HG03066 (cell line): ENCODE data around the gene QPRT.
"Not testable (repeated sequence)": the region's sequence is repeated elsewhere in the genome, so short reads cannot be mapped to it uniquely, and the experiment has no call there.

Experiments
- ATAC-seq: cut with Tn5 transposase; IDR thresholded peaks from one replicate; pipeline ENCODE4 v1.9.1; 2021; ENCODE audit warnings: low read depth; ENCODE audit not compliant: unreplicated experiment

Gene QPRT

DNA sequence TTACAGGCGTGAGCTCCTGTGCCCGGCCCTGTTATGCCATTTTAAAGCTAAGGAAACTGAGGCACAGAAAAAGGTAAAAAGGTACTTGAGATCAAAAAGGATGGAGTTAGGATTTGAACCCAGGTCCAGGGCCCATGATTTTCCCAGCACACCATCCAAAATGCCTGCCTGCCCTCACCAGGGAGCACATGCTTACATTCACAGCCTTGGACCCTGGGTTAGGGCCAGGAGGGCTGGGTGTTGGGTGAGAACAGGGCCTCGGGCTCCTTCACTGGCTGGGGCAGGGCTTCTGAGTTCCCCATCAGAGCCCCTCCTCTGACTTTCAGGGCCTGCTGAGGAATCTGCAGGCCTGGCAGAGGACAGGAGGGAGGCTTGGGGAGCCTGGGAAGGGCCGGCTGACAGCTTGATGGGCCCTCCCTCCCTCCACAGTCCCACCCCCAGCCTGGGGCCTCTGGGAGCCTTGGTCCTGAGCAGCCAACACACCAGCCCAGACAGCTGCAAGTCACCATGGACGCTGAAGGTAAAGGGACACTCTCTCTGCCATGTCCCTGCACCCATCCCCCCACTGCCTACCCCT, at the start of gene QPRT:
TSS of gene QPRT (plus strand) at position 490 of the 577 bp plus-strand sequence. CDS start at position 508, 18 bp downstream.
- ATAC-seq, result no peak

DNA sequence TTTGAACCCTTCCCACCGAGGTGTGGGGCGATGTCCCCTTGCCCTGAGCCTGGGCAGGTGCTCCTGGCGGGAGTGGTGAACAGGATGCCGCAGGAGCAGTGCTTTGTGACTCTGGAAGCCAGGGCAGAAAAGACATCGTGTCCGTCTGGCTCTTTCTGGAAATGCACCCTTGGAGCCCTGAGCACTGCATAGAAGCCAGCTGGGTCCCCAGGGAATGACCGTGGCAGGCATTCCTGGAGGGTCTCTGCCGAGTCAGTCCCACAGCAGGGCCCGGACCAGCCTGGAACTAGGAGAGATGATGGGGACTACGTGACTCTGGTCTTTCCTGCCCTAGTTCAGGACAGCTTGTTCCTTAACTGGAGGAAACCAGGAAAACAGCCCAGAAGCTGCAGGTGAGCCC, 49.7 kb upstream of the QPRT start:
- not testable (repeated sequence) for ATAC-seq

DNA sequence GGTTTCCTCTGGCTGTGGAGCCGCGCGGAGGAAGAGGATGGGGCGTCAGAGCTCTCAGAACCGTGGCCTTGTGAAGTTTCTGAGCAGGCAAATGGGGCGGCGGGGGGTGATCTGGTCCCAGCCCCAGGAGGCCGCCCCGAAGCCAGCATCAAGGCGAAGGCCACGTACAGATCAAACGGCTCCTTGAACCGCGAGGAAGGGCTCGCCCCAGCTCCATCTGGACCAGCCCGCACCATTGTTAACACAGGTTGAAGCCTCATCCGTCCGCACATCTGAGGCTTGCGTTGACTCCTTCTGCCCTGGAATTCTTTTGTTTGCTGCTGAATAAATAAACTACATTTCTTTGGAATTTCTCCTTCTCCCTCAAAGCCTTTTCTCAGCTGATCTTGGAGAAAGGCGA, 47.3 kb upstream of the QPRT start:
- ATAC-seq, result not testable (repeated sequence)

DNA sequence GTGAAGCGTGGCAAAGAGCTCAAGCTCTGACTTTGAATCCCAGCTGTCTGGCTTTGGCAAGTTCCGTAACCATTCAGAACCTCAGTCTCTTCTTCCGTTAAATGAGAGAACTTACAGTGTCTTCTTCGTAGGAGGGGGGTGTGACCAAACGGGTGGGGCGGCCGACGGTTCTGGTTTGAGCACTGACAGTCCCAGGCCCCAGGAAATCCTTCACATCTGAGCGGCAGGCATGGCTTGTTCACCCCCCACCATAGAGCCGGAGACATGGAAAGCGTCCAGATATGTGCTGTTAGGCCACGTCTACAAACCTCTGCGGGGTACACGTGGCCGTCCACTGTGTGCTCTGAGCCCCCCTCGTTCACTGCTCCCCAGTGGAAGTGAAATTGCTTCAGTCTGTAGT, 43.1 kb upstream of the QPRT start:
- not testable (repeated sequence) for ATAC-seq

DNA sequence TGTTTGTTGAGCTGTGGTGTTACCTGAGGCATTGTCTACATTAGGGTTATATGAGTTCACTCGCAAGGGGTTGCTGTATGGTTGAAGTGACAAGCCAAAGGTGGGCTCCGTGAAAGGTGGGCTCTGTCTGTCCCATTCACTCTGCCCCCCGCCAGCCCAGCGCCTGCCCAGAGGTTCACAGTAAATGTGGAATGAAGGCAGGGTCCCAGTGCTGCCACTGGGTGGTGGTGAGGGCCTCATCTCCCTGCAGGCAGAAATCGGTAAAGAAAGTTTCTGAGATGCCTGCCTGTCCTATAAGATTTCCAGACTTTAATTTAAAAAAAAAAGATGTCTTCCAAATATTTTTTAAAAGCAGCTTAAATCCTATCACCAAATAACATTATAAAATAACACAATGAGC, 42.6 kb upstream of the QPRT start:
- not testable (repeated sequence) for ATAC-seq

DNA sequence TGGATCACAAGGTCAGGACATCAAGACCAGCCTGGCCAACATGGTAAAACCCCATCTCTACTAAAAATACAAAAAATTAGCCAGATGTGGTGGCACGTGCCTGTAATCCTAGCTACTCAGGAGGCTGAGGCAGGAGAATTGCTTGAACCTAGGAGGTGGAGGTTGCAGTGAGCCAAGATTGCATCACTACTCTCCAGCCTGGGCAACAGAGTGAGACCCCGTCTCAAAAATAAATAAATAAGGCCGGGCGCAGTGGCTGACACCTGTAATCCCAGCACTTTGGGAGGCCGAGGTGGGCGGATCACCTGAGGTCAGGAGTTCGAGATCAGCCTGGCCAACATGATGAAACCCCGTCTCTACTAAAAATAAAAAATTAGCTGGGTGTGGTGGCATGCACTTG, 40.2 kb upstream of the QPRT start:
- ATAC-seq, result not testable (repeated sequence)

DNA sequence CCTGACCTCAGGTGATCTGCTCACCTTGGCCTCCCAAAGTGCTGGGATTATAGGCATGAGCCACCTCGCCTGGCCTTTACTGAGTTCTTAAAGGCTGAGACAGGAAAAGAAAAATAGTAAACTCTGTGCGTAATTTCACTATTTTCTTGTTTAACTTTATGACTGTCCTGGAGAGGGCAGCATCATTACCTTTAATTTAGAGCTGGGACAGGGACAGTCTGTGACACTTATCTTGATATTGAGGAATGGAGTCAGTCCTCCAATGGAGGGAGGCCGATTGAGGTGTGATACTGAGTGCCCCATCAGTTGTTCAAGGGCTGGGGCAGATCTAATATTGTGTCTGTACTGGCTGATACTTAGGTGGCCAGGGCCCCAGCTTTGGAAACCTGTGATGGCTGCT, 37.4 kb upstream of the QPRT start:
- ATAC-seq, result no peak

DNA sequence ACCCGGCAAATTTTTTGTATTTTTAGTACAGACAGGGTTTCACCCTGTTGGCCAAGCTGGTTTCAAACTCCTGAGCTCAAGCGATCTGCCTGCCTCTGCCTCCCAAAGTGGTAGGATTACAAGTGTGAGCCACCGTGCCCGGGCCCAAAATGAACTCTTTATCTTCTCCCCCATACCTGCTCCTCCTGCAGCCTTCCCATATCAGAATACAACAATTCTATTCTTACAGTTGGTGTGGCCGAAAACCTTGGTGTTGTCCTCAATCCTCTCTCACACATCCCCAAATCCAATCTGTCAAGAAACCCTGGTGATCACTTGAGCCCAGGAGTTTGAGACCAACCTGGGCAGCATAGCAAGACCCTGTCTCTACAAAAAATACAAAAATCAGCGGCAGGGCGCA, 35.4 kb upstream of the QPRT start:
- no peak for ATAC-seq

DNA sequence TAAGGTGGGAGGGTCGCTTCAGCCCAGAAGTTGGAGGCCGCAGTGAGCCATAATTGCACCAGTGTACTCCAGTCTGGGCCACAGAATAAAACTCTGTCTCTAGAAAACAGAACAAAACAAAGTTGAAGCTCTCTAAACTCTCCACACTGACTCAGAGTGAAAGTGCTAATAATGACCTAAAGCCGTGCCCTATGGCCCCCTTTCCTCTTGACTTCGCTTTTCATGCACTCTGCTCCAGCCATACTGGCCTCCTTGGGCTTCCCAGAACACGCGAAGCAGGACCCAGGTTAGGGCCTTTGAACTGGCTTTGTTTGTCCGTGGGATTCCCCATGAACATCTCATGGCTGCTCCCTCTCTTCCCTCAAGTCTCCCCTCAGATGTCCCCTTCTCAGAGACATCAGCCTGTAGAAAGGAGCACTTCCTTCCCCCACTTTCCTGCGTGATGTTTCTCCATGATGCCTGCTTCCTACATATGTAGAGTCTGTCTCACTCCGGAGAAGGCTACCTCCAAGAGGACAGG, 34.6 kb upstream of the QPRT start:
- peak; percentile 59 for ATAC-seq

DNA sequence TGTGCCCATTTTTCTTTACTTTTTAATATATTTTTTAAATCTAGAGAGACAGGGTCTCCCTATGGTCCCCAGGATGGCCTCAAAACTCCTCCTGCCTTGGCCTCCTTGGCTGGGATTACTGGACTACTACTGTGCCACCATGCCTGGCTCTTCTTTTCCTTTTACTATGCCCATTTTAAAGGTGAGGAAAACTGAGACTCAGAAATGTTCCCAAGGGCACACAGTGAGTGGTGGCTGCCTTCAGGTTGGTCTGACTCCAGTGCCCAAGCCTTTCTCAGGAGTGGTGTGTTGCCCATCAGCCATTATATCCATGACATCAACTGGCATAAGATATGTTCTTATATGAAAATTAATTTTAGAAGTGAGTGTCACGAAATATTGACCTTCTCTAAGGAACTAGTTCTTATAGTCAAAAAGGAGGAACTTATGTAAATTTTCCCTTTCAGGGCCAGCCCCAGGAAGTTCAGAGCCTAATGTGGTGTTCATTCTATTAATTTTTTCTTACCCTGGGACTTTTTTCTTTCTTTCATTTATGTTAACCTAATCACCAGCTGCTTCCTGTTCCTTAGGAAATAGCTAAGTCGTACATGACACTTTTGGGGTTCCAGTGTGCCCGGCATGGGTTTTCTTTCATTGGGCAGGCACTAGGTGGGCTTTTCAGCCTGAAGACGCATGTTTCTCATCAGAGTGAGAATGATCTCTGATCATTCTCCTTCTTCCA, 33.8 kb upstream of the QPRT start:
- no peak for ATAC-seq

DNA sequence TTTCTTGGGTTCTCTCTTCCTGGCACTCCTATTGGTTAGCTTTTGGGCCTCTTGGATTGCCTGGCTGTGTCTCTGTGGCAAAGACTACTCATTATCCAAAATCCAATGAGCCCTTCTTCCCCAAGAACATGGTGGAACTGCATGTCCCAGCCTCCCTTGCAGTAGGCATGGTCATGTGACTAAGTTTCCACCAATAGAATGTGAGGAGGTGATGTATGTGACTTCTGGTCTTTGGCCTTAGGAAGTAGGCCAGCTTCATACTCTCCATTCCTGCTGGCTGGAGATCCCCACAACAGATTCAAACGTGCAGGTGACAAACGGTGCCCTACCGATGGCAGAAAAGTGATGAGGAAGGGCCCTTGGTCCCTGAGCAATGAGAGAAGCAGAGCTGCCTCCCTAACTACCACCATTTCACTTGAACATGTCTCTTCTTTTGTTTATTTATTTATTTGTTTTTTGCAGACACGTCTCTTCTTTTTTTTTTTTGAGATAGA, 33.2 kb upstream of the QPRT start:
- no peak for ATAC-seq

DNA sequence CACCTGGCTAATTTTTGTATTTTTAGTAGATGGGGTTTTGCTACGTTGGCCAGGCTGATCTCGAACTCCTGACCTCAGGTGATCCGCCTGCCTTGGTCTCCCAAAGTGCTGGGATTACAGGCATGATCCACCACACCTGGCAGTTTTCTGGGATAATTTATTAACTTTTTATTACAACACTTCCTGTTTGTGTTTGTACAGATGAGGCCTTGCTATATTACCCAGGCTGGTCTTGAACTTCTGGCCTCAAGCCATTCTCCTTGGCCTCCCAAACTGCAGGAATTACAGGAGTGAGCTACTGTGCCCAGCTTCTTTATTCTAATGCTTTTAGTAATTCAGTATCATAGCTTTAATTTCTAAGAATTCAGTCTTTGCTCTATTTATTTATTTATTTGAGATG, 32.0 kb upstream of the QPRT start:
- no peak for ATAC-seq

DNA sequence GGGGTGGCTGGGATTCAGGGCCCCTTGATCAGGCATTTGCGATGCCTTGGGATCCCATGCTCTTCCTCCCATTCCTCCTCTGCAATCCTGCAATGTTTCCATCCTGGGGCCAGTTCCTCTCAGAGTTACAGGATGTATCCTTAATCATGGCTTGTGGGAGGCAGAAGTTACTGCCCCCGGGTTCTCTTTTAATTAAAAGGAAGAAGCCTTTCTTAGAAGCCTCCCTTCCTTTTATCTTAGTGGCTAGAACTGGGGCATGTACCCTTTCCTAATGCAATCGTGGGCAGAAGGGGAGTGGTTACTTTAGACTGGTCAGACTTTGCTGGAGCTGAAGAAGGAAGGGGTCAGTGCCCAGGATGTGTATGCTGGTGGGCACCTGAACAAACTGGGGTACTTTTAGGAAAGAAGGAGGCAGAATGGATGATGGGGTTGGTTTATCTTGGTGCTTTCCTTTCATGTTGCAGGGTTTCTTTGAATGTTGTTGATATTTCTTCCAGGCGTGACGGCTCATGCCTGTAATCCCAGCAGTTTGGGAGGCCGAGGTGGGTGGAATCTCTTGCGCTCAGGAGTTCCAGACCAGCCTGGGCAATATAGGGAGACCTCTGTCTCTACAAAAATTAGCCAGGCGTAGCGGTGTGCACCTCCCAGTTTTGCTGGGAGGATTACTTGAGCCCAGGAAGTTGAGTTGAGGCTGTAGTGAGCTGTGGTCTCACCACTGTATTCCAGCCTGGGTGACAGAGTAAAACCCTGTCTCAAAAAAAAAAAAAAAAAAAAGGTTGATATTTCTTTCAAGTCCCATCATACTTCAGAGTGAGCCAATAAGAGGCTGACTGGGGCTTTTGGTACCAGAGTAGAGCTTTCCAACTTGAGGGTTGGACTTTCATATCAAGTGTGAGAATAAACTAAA, 29.1 kb upstream of the QPRT start:
- ATAC-seq, result no peak

DNA sequence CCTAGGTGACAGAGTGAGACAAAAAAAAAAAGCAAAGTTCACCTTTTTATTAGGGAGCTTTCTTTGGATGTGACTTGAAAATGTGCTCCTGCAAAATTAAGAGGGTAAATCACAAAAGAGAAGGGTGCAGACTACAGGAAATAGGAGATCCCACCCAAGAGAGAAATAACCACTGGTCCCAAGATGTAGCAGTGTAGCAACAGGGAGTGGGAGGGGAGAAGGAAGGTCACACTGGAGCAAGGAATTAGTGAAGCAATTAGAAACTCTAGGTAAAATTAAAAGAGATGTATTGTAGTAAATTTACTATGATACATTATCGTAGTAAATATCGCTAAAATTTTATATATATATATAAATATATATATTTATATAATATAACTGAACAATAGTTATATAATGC, 28.2 kb upstream of the QPRT start:
- no peak for ATAC-seq

DNA sequence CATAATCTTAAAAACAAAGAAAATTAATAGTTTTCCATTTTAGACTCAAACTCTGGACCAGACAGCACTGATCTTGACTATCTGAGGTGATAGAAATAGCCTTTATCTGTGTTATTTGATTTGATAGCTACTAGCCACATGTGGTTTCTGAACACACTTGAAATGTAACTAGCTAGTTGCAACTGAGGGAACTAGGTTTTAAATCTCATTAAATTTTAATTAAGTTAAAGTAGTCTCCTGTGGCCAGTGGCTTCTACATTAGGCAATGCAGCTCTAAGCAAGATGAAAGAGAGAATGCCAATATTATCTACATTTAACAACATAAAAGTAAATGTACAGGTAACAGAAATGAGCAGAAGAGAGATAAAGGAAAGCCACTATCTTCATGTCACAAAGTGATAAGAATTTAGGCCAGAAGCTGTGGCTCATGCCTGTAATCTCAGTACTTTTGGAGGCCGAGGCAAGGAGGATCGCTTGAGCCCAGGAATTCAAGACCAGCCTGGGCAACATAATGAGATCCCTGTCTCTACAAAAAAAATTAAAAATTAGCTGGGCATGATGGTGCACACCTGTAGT, 27.1 kb upstream of the QPRT start:
- ATAC-seq, result no peak

DNA sequence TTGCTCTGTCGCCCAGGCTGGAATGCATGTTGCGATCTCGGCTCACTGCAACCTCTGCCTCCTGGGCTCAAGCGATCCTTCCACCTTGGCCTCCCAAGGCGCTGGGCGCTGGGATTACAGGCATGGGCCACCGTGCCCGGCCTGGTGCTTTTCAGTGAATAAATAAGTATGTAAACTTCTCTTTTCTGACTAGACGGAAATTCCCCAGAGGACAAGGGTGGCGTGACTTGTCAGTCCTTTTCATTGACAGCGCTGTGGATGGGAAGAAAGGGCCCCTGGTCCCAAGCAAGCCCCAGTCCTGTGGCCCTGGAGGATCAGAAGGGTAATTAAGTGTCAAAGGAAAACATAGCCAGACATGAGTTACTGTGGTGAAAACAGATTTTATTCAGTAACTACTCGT, 25.5 kb upstream of the QPRT start:
- no peak for ATAC-seq

DNA sequence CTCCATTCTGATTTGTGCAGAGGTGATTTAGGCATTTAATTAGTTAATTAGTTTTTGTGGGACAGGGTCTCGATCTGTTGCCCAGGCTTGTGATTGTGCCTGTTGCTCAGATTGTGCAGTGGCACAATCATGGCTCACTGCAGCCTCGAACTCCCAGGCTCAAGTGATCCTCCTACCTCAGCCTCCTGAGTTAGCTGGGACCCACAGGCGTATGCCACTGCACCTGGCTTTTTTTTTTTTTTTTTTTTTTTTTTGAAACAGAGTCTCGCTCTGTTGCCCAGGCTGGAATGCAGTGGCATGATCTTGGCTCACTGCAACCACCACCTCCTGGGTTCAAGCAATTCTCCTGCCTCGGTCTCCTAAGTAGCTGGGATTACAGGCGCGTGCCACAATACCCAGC, 25.1 kb upstream of the QPRT start:
- not testable (repeated sequence) for ATAC-seq

DNA sequence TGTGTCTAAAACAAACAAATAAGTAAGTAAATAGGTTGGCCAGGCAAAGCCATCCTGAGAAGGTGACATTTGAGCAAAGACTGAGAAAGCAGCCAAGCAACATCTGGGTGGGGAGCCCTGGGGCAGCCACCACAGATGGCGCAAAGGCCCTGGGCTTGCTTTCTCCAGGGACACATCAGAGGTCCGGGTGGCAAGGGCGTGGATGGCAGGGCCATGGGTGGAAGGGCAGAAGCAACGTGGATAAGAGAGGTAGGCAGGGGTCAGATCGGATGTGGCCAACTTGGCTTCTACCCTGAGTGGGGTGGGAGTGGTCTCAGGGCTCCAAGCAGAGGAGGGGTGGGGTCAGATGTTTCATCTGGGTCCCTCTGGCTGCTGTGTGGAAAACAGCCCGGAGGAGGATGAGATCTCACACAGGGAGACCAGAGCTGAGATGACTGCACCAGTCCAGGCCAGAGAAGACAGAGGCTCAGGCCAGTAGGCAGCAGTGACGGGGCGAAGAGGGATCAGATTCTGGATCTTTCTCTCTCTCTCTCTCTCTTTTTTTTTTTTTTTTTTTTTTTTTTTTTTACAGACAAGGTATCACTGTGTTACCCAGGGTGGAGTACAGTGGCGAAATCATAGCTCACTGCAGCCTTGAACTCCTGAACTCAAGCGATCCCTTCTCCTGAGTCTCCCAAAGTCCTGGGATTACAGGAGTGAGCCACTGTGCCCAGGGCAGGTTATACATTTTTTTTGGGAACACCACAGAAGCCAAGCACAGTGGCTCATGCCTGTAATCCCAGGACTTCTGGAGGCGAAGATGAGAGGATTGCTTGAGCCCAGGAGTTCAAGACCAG, 22.1 kb upstream of the QPRT start:
- no peak for ATAC-seq

DNA sequence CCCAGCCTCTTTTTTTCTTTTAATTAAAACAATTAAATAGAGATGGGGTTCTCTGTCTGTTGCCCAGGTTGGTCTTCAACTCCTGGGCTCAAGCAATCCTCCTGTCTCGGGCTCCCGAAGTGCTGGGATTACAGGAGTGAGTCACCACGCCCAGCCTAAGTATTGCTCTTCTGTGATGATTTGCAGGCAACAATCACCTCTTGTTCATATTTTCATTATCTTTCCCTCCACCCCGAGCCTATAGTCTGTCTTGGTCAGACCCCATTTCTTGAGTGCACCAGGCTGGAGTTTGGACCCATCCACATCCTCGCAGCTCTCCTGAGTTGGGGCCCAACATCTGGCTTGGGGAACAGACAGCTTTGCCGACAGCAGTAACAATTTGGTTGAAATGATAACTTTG, 20.3 kb upstream of the QPRT start:
- ATAC-seq, result no peak
